ENCODE results near the gene MRPL33. TPM values are rescaled to one million over a fixed set of nuclear protein-coding genes. Genes with fewer than 3 reads are reported as not detected.

The MRPL33 gene
- total RNA-seq, 1 donor, result 119 TPM

- TF ChIP-seq CTCF (IDR thresholded peaks at IDR 0.05; ENCODE audit: insufficient read depth, low read depth, low read length), result no peak
Observed at GRCh38 chr2:27815860-27816438, 44.4 kb downstream of the MRPL33 start.

GRCh38 chr2:27822049-27822448 lies 50.5 kb downstream of the MRPL33 start:
- no peak for TF ChIP-seq CTCF (IDR thresholded peaks at IDR 0.05; ENCODE audit: insufficient read depth, low read depth, low read length)
- no peak for DNase-seq (ENCODE audit: low read depth)
- H3K4me3 ChIP-seq (ENCODE audit: low read depth, low read length), result no peak overlapping the region

More at GRCh38 chr2:27815860-27816438, 44.4 kb downstream of the MRPL33 start:
- no peak overlapping the region for H3K4me3 ChIP-seq (ENCODE audit: low read depth, low read length)
- DNase-seq (ENCODE audit: low read depth), result no peak

GRCh38 chr2:27823135-27823534 lies 51.6 kb downstream of the MRPL33 start:
- no peak overlapping the region for H3K4me3 ChIP-seq (ENCODE audit: low read depth, low read length)
- DNase-seq (ENCODE audit: low read depth), result no peak
- TF ChIP-seq CTCF (IDR thresholded peaks at IDR 0.05; ENCODE audit: insufficient read depth, low read depth, low read length), result no peak

GRCh38 chr2:27823569-27823968 lies 52.0 kb downstream of the MRPL33 start:
- DNase-seq (ENCODE audit: low read depth), result no peak
- TF ChIP-seq CTCF (IDR thresholded peaks at IDR 0.05; ENCODE audit: insufficient read depth, low read depth, low read length), result no peak
- no peak overlapping the region for H3K4me3 ChIP-seq (ENCODE audit: low read depth, low read length)

- TF ChIP-seq CTCF (IDR thresholded peaks at IDR 0.05; ENCODE audit: insufficient read depth, low read depth, low read length), result no peak
- no peak overlapping the region for H3K4me3 ChIP-seq (ENCODE audit: low read depth, low read length)
- DNase-seq (ENCODE audit: low read depth), result no peak
Observed at GRCh38 chr2:27824401-27824800, 52.9 kb downstream of the MRPL33 start.

- no peak for TF ChIP-seq CTCF (IDR thresholded peaks at IDR 0.05; ENCODE audit: insufficient read depth, low read depth, low read length)
- no peak overlapping the region for H3K4me3 ChIP-seq (ENCODE audit: low read depth, low read length)
- no peak for DNase-seq (ENCODE audit: low read depth)
Observed at GRCh38 chr2:27828305-27828704, 56.8 kb downstream of the MRPL33 start.

Other genes with a start within 250 kb of the MRPL33 start
- 23.2 and 33.2 TPM in 2 replicates for gene ZNF512, start 188.7 kb upstream of the MRPL33 start, total RNA-seq
- 1.3 and 1.9 TPM in 2 replicates for gene CCDC121, start 142.7 kb upstream of the MRPL33 start, total RNA-seq
- gene GPN1, start 142.7 kb upstream of the MRPL33 start, total RNA-seq, result 34.5 and 35.0 TPM in 2 replicates
- 36.1 and 38.4 TPM in 2 replicates for gene SUPT7L, start 108.1 kb upstream of the MRPL33 start, total RNA-seq
- gene SLC4A1AP, start 107.8 kb upstream of the MRPL33 start, total RNA-seq, result 28.7 and 31.1 TPM in 2 replicates
- gene RBKS, start 118.7 kb downstream of the MRPL33 start, total RNA-seq, result 1.3 TPM in 2 replicates
- gene BABAM2, start 119.0 kb downstream of the MRPL33 start, total RNA-seq, result 28.5 and 29.0 TPM in 2 replicates

Data from fibroblast of villous mesenchyme (primary cell).